HepG2 (cell line): ENCODE measurements around the gene CNPY4. TPM values are rescaled to one million over a fixed set of nuclear protein-coding genes. Genes with fewer than 3 reads are reported as not detected.
A peak's percentile ranks its signal among the peaks of the same experiment; 100 is the strongest.

Source experiments
- ATAC-seq: fragments of 200-7000 bp; cut with Tn5 transposase; 3 replicates; pipeline ENCODE4 v1.9.1; 2020; ENCODE audit warnings: mild to moderate bottlenecking, moderate library complexity
- BruUV-seq: library from RNA; stranded (reverse); fragments of 400-500 nt; replicated peaks from 2 replicates; lab custom pipeline; 2021; lab: Mats Ljungman, UMichigan
- CTCF ChIA-PET: fragments of 300-600 bp; formaldehyde crosslinking; extraction: SDS; loops from one replicate; lab custom pipeline; 2021; ENCODE audit warnings: low total read pairs, inconsistent platforms, low intra/inter-chr PET ratio; lab: Yijun Ruan, JAX
- POLR2A ChIA-PET: fragments of 350-600 bp; sonication (Branson Sonifier 250); formaldehyde crosslinking; loops from one replicate; lab custom pipeline; 2020; ENCODE audit warnings: antibody characterized with exemption, inconsistent platforms; lab: Yijun Ruan, JAX
- DNase-seq: peaks from one replicate; pipeline ENCODE4 v3.0.0-alpha.2; 2015; ENCODE audit warnings: low spot score
- FAIRE-seq: peaks from 3 replicates; lab custom pipeline; 2011; peaks lifted over from hg19 to GRCh38; lab: Jason Lieb, UNC
- H2AFZ ChIP-seq: one replicate; pipeline ENCODE4 v1.6.1; 2011; ENCODE audit warnings: low read length, inconsistent platforms
- H3K27ac ChIP-seq: fragments of 300-600 bp; 3 replicates; pipeline ENCODE4 v1.8.0; 2011; ENCODE audit warnings: mixed run types, mild to moderate bottlenecking, mixed read lengths, low read length, inconsistent platforms; ENCODE audit not compliant: insufficient read depth; ENCODE audit errors: extremely low read length
- H3K27me3 ChIP-seq, 2 experiments: fragments of 200-600 bp in 1 of 2; 2 replicates in 1 of 2; 3 replicates in 1 of 2; pipeline versions ENCODE4 v1.6.0 to v1.8.0; 2011; ENCODE audit warnings: low read length in 2 of 2, mild to moderate bottlenecking in 2 of 2, moderate library complexity in 2 of 2, inconsistent platforms in 1 of 2; ENCODE audit not compliant: insufficient read depth in 2 of 2, control insufficient read depth in 1 of 2
- H3K36me3 ChIP-seq, 2 experiments: fragments of 200-600 bp in 1 of 2; replicated peaks in 1 of 2; 2 replicates in 1 of 2; 3 replicates in 1 of 2; pipeline versions ENCODE4 v1.5.1 to v1.8.0; 2011; ENCODE audit warnings: low read length in 2 of 2, inconsistent platforms in 1 of 2; ENCODE audit not compliant: insufficient read depth in 2 of 2, control insufficient read depth in 1 of 2
- H3K4me1 ChIP-seq: 2 replicates; pipeline ENCODE4 v1.5.1; 2012; ENCODE audit warnings: low read length, inconsistent platforms; ENCODE audit not compliant: insufficient read depth
- H3K4me2 ChIP-seq: 2 replicates; pipeline ENCODE4 v1.6.0; 2011; ENCODE audit warnings: low read depth, low read length, inconsistent platforms
- H3K4me3 ChIP-seq, 3 experiments: fragments of 200-600 bp in 1 of 3; sonication (generic), shearing (Covaris generic) in 1 of 3; replicated peaks in 1 of 3; 2 replicates each; pipeline ENCODE4 v1.5.1; 2011 to 2016; ENCODE audit warnings: low read length in 3 of 3, inconsistent platforms in 2 of 3, low read depth in 2 of 3, mild to moderate bottlenecking in 2 of 3, control low read depth in 1 of 3, mixed read lengths in 1 of 3; ENCODE audit not compliant: insufficient read depth in 1 of 3
- H3K79me2 ChIP-seq: one replicate; pipeline ENCODE4 v1.6.1; 2011; ENCODE audit warnings: low read length, inconsistent platforms; ENCODE audit not compliant: insufficient read depth
- H3K9ac ChIP-seq: 2 replicates; pipeline ENCODE4 v1.6.0; 2011; ENCODE audit warnings: mild to moderate bottlenecking, low read depth, low read length, inconsistent platforms; ENCODE audit not compliant: insufficient read depth
- H3K9me3 ChIP-seq: 2 replicates; pipeline ENCODE4 v1.5.1; 2012; ENCODE audit warnings: mild to moderate bottlenecking, low read length
- H4K20me1 ChIP-seq: 2 replicates; pipeline ENCODE4 v1.6.0; 2011; ENCODE audit warnings: inconsistent platforms, mild to moderate bottlenecking, low read length, moderate library complexity; ENCODE audit not compliant: insufficient read depth
- CBX1 ChIP-seq: IDR thresholded peaks from one replicate; pipeline ENCODE4 v1.6.1; 2016; ENCODE audit warnings: antibody characterized with exemption, low read depth
- EED ChIP-seq: sonication (generic); formaldehyde crosslinking; IDR thresholded peaks from 2 replicates; pipeline ENCODE4 v1.5.0; 2020; ENCODE audit warnings: mild to moderate bottlenecking, missing genetic modification reagents
- KLF12 ChIP-seq: sonication (generic); formaldehyde crosslinking; IDR thresholded peaks from 2 replicates; pipeline ENCODE4 v1.4.0; 2020; ENCODE audit warnings: missing genetic modification reagents, borderline replicate concordance
- MAFF ChIP-seq: IDR thresholded peaks from 2 replicates; pipeline ENCODE4 v1.6.1; 2011; ENCODE audit warnings: low read depth, low read length, improper control_type of control experiment
- NFATC3 ChIP-seq: sonication (generic); formaldehyde crosslinking; IDR thresholded peaks from 2 replicates; pipeline ENCODE4 v1.5.1; 2020; ENCODE audit warnings: mild to moderate bottlenecking, missing genetic modification reagents
- PITX1 ChIP-seq: sonication (generic); formaldehyde crosslinking; IDR thresholded peaks from 2 replicates; pipeline ENCODE4 v1.5.1; 2020; ENCODE audit warnings: mild to moderate bottlenecking, missing genetic modification reagents
- REXO4 ChIP-seq: sonication (generic); formaldehyde crosslinking; IDR thresholded peaks from 2 replicates; pipeline ENCODE4 v1.8.0; 2022; ENCODE audit warnings: missing genetic modification reagents, mild to moderate bottlenecking, borderline replicate concordance
- RFX5 ChIP-seq: IDR thresholded peaks from 2 replicates; pipeline ENCODE4 v1.6.1; 2011; ENCODE audit warnings: low read depth, low read length, improper control_type of control experiment
- SETDB1 ChIP-seq: sonication (generic); formaldehyde crosslinking; IDR thresholded peaks from 2 replicates; pipeline ENCODE4 v1.5.1; 2020; ENCODE audit warnings: missing genetic modification reagents, mild to moderate bottlenecking, borderline replicate concordance
- ZBTB1 ChIP-seq: sonication (generic); formaldehyde crosslinking; IDR thresholded peaks from 2 replicates; pipeline ENCODE4 v1.4.0; 2020; ENCODE audit warnings: missing genetic modification reagents, borderline replicate concordance
- ZSCAN29 ChIP-seq: sonication (generic); formaldehyde crosslinking; conservative IDR thresholded peaks from 2 replicates; pipeline ENCODE4 v1.4.0; 2020; ENCODE audit warnings: mild to moderate bottlenecking, missing genetic modification reagents
- WGBS: methylation state at CpG from one replicate; pipeline ENCODE4 v1.1.6; 2017; ENCODE audit warnings: low lambda C conversion rate; 5-methylcytosine and 5-hydroxymethylcytosine counted together
- in situ Hi-C: cut with HindIII; loops from 2 replicates; pipeline ENCODE4 v1.10.0; 2017; ENCODE audit warnings: low pct_unique_long_range_greater_than_20kb; ENCODE audit not compliant: extremely low pct_ligation_motif_present
- intact Hi-C: fragments of 100-400 bp; cut with micrococcal nuclease; formaldehyde crosslinking; loops from one replicate; pipeline ENCODE4 v1.10.0; 2022; ENCODE audit not compliant: unreplicated experiment
- polyA plus RNA-seq, 8 experiments: library from polyadenylated mRNA; depleted of rRNA in 3 of 8; stranded (reverse) in 7 of 8; unstranded in 1 of 8; fragments of >200 nt; fragmentation: Illumina TruSeq in 4 of 8; extraction: Trizol in 4 of 8; gene quantifications; 2 replicates each; pipeline versions ENCODE4 v1.2.1 to v1.2.3, GENCODE V29; 2011 to 2016; ENCODE audit warnings: low read depth in 4 of 8, missing spikeins in 1 of 8, mixed read lengths in 1 of 8; ENCODE audit not compliant: insufficient read depth in 1 of 8
- total RNA-seq, 5 experiments: library from RNA; depleted of rRNA; stranded (reverse); fragments of >200 nt; fragmentation: Illumina TruSeq; extraction: Trizol; gene quantifications; 2 replicates each; pipeline ENCODE4 v1.2.3, GENCODE V29; 2016; ENCODE audit warnings: low read depth in 1 of 5

Gene CNPY4
- total and polyA plus RNA-seq, 2 of the 13 experiments (the other 11 are each of a cell fraction or from before 2014, with no cell fraction given): 6.2 to 12.7 TPM

GRCh38 chr7:100111914-100112313 is 7.5 kb upstream of the CNPY4 start:
- CTCF ChIA-PET: no interaction called here

DNA sequence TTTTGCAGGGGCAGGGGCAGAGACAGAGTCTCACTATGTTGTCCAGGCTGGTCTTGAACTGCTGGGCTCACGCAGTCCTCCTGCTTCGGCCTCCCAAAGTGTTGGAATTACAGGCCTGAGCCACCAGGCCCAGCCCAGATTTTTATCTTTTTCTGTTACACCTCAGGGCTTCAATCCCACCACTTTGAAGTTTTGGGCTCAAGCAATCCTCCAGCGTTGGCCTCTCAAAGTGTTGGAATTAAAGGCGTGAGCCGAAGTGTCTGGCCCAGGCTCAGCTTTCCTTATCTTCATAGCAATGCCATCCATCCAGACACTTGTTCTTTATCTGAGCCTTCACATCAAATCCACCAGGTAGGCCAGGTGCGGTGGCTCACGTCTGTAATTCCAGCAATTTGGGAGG is 4.4 kb upstream of the CNPY4 start:
- Histone ChIP-seq H2AFZ (no peak overlapping the region), H3K9ac (no peak overlapping the region), H3K27ac (no peak overlapping the region), H3K4me1 (peaks cover 29% of the 10 kb centered on the region), H3K79me2 (peaks cover 8% of the 10 kb centered on the region), H3K36me3 (peaks cover 4 to 19% of the 10 kb centered on the region in 2 experiments; a peak in 3 of 5 replicates), H3K9me3 (no peaks in the 10 kb centered on the region), H3K4me3 (no peak overlapping the region), H4K20me1 (no peaks in the 10 kb centered on the region), H3K4me2 (no peak overlapping the region), H3K27me3 (no peaks in the 10 kb centered on the region; a peak in 1 of 5 replicates)
- no peak for ATAC-seq
- FAIRE-seq: no peak
- DNase-seq: no peak
- WGBS: 97% methylated on average over 7 of the region's 7 CpGs
- ChIA-PET CTCF (no interaction called here), POLR2A (no interaction called here)
- in situ Hi-C loops: no loop called here
- no TSS peak for BruUV-seq
- intact Hi-C loops: no loop called here
- TF ChIP-seq ZBTB1 (no peak), REXO4 (CRISPR knock-in tag) (no peak), ZSCAN29 (no peak), MAFF (no peak), NFATC3 (CRISPR knock-in tag) (no peak)

More at GRCh38 chr7:100111914-100112313, 7.5 kb upstream of the CNPY4 start:
- Histone ChIP-seq H3K4me1 (peaks cover 22% of the 10 kb centered on the region), H3K4me3 (no peak overlapping the region), H3K27ac (no peak overlapping the region)
- WGBS: 92% methylated on average over 10 of the region's 13 CpGs
- TF ChIP-seq CBX1: no peak
- TF ChIP-seq RFX5: no peak
- TF ChIP-seq PITX1 (CRISPR knock-in tag): no peak
- TF ChIP-seq KLF12 (CRISPR knock-in tag): no peak
- TF ChIP-seq EED (CRISPR knock-in tag): no peak
- no peak for TF ChIP-seq SETDB1 (CRISPR knock-in tag)
- TF ChIP-seq, all 625 proteins: peak for 0
- DNase-seq (no peak), FAIRE-seq (no peak), ATAC-seq (peak; percentile 16; the same call in 1 of the 3 replicates)
- H2AFZ ChIP-seq: no peak overlapping the region
- no peaks in the 10 kb centered on the region for H4K20me1 ChIP-seq
- H3K9me3 ChIP-seq: no peaks in the 10 kb centered on the region
- no peak overlapping the region for H3K4me2 ChIP-seq
- no peaks in the 10 kb centered on the region for H3K79me2 ChIP-seq
- no TSS peak for BruUV-seq
- no peak overlapping the region for H3K9ac ChIP-seq
- in situ Hi-C loops (no loop called here), intact Hi-C loops (no loop called here)
- peaks cover 6 to 33% of the 10 kb centered on the region in 2 experiments; a peak in 4 of 5 replicates for H3K36me3 ChIP-seq
- H3K27me3 ChIP-seq: no peaks in the 10 kb centered on the region
- POLR2A ChIA-PET: no interaction called here
